Neuronal stem cell (in vitro differentiated cells): ENCODE results near the gene VAT1.
"Not testable (repeated sequence)": the region's sequence is repeated elsewhere in the genome, so short reads cannot be mapped to it uniquely, and the experiment has no call there.

Experiments
- DNase-seq: peaks from one replicate; pipeline ENCODE4 v3.0.0-alpha.2; 2013; ENCODE audit warnings: low spot score
- H2AFZ ChIP-seq: one replicate; pipeline ENCODE4 v1.6.1; 2013; ENCODE audit warnings: mild to moderate bottlenecking, low read length, inconsistent platforms
- H2AK5ac ChIP-seq: 2 replicates; pipeline ENCODE4 v1.6.1; 2013; ENCODE audit warnings: low read depth, mild to moderate bottlenecking, inconsistent platforms, low read length, moderate library complexity, mixed read lengths
- H2BK120ac ChIP-seq: 2 replicates; pipeline ENCODE4 v1.6.1; 2013; ENCODE audit warnings: low read depth, mild to moderate bottlenecking, inconsistent platforms, low read length, moderate library complexity, mixed read lengths
- H2BK12ac ChIP-seq: one replicate; pipeline ENCODE4 v1.6.1; 2013; ENCODE audit warnings: low read length, inconsistent platforms
- H2BK15ac ChIP-seq: 2 replicates; pipeline ENCODE4 v1.6.1; 2013; ENCODE audit warnings: mild to moderate bottlenecking, low read length, inconsistent platforms, mixed read lengths
- H2BK5ac ChIP-seq: one replicate; pipeline ENCODE4 v1.6.1; 2013; ENCODE audit warnings: inconsistent platforms, mild to moderate bottlenecking, low read length, moderate library complexity
- H3K14ac ChIP-seq: one replicate; pipeline ENCODE4 v1.6.1; 2013; ENCODE audit warnings: low read length, inconsistent platforms
- H3K18ac ChIP-seq: 2 replicates; pipeline ENCODE4 v1.6.1; 2013; ENCODE audit warnings: low read length, inconsistent platforms
- H3K23ac ChIP-seq: 2 replicates; pipeline ENCODE4 v1.6.1; 2013; ENCODE audit warnings: low read depth, mild to moderate bottlenecking, mixed read lengths, low read length, inconsistent platforms; ENCODE audit not compliant: poor library complexity
- H3K27ac ChIP-seq: replicated peaks from 3 replicates; pipeline ENCODE4 v1.5.1; 2013; ENCODE audit warnings: low read length, inconsistent platforms
- H3K27me3 ChIP-seq, 3 experiments: 2 replicates each; pipeline ENCODE4 v1.6.1; 2013; ENCODE audit warnings: low read length in 3 of 3, mild to moderate bottlenecking in 2 of 3, inconsistent platforms in 1 of 3, low read depth in 1 of 3, mixed read lengths in 1 of 3, moderate library complexity in 1 of 3; ENCODE audit not compliant: control insufficient read depth in 3 of 3, insufficient read depth in 3 of 3
- H3K36me3 ChIP-seq, 2 donors: replicated peaks in 1 of 2; 2 replicates each; pipeline ENCODE4 v1.6.1; 2013; ENCODE audit warnings: low read length in 2 of 2; ENCODE audit not compliant: control insufficient read depth in 2 of 2, insufficient read depth in 2 of 2
- H3K4ac ChIP-seq: 2 replicates; pipeline ENCODE4 v1.6.1; 2013; ENCODE audit warnings: inconsistent platforms, mild to moderate bottlenecking, low read length, moderate library complexity
- H3K4me1 ChIP-seq, 2 donors: 1 replicate in 1 of 2; 2 replicates in 1 of 2; pipeline ENCODE4 v1.6.1; 2013; ENCODE audit warnings: low read length in 2 of 2, low read depth in 1 of 2; ENCODE audit not compliant: control insufficient read depth in 2 of 2, insufficient read depth in 1 of 2
- H3K4me2 ChIP-seq: one replicate; pipeline ENCODE4 v1.6.1; 2013; ENCODE audit warnings: mild to moderate bottlenecking, low read length, inconsistent platforms; ENCODE audit not compliant: insufficient read depth, poor library complexity, severe bottlenecking
- H3K4me3 ChIP-seq, 2 donors: 2 replicates each; pipeline ENCODE4 v1.5.1; 2013; ENCODE audit warnings: low read length in 2 of 2, mild to moderate bottlenecking in 2 of 2, inconsistent platforms in 1 of 2, moderate library complexity in 1 of 2
- H3K79me1 ChIP-seq: one replicate; pipeline ENCODE4 v1.6.1; 2013; ENCODE audit warnings: low read depth, mild to moderate bottlenecking, inconsistent platforms, low read length, moderate library complexity
- H3K9ac ChIP-seq: one replicate; pipeline ENCODE4 v1.6.1; 2013; ENCODE audit warnings: mild to moderate bottlenecking, low read depth, low read length, inconsistent platforms; ENCODE audit not compliant: poor library complexity
- H3K9me3 ChIP-seq, 2 donors: replicated peaks in 1 of 2; 2 replicates each; pipeline versions ENCODE3 to v1.6.1; 2013; ENCODE audit warnings: low read length in 2 of 2, mild to moderate bottlenecking in 2 of 2, inconsistent platforms in 1 of 2, low read depth in 1 of 2, mixed read lengths in 1 of 2, moderate library complexity in 1 of 2; ENCODE audit not compliant: control insufficient read depth in 2 of 2, insufficient read depth in 1 of 2
- H4K8ac ChIP-seq: one replicate; pipeline ENCODE4 v1.6.1; 2013; ENCODE audit warnings: low read depth, mild to moderate bottlenecking, inconsistent platforms, low read length, moderate library complexity
- H4K91ac ChIP-seq: one replicate; pipeline ENCODE4 v1.6.1; 2013; ENCODE audit warnings: low read length, low read depth, mild to moderate bottlenecking, inconsistent platforms; ENCODE audit not compliant: poor library complexity
- whole genome bisulfite sequencing, 2 donors: extraction: QIAGEN DNeasy Blood & Tissue Kit; methylation state at CpG; one replicate each; pipeline ENCODE4 v1.1.7; 2013; ENCODE audit warnings: missing lambda C conversion rate in 2 of 2, mixed read lengths in 1 of 2; ENCODE audit not compliant: insufficient read length in 2 of 2, insufficient replicate concordance in 1 of 2; ENCODE audit errors: extremely low coverage in 2 of 2; 5-methylcytosine and 5-hydroxymethylcytosine counted together

VAT1 gene

GRCh38 chr17:42975701-42976100, 46.5 kb downstream of the VAT1 start:
- H3K4me1 ChIP-seq, DNase-seq, H2BK5ac ChIP-seq, H3K9me3 ChIP-seq, H2AK5ac ChIP-seq, H3K4me3 ChIP-seq, H3K4ac ChIP-seq, H3K4me2 ChIP-seq, H3K23ac ChIP-seq, H3K79me1 ChIP-seq, H2BK12ac ChIP-seq, H2BK120ac ChIP-seq, H4K91ac ChIP-seq, H2BK15ac ChIP-seq, H2AFZ ChIP-seq, H3K27ac ChIP-seq, H3K36me3 ChIP-seq, H3K27me3 ChIP-seq, H3K9ac ChIP-seq, H3K18ac ChIP-seq, H4K8ac ChIP-seq, H3K14ac ChIP-seq: not testable (repeated sequence)
- WGBS, 2 donors = no CpG with 5 or more reads among the region's 16 CpGs

GRCh38 chr17:42975265-42975664, 46.9 kb downstream of the VAT1 start:
- no peaks in the 10 kb centered on the region for H3K27me3 ChIP-seq
- no peak overlapping the region for H2BK120ac ChIP-seq
- H4K91ac ChIP-seq = no peak overlapping the region
- no peak overlapping the region for H2AFZ ChIP-seq
- H4K8ac ChIP-seq = no peak overlapping the region
- H3K4me2 ChIP-seq = no peak overlapping the region
- no peak overlapping the region for H3K4me3 ChIP-seq
- H2BK15ac ChIP-seq = no peak overlapping the region
- no peak overlapping the region for H3K23ac ChIP-seq
- H3K9me3 ChIP-seq = peaks cover 0 to 3% of the 10 kb centered on the region in 2 donors
- H3K27ac ChIP-seq = no peak overlapping the region
- DNase-seq = no peak
- H3K18ac ChIP-seq = no peak overlapping the region
- no peak overlapping the region for H3K14ac ChIP-seq
- H2BK5ac ChIP-seq = no peak overlapping the region
- H3K9ac ChIP-seq = no peak overlapping the region
- H3K4me1 ChIP-seq = peaks cover 0 to 5% of the 10 kb centered on the region in 2 donors
- H3K79me1 ChIP-seq = no peaks in the 10 kb centered on the region
- H3K36me3 ChIP-seq = no peaks in the 10 kb centered on the region
- H2AK5ac ChIP-seq = no peak overlapping the region
- no peak overlapping the region for H2BK12ac ChIP-seq
- WGBS, 2 donors = no CpG with 5 or more reads among the region's 2 CpGs
- no peak overlapping the region for H3K4ac ChIP-seq

GRCh38 chr17:42973323-42973722, 48.9 kb downstream of the VAT1 start:
- H2BK120ac ChIP-seq, H2AFZ ChIP-seq, H4K8ac ChIP-seq, H3K4me1 ChIP-seq, H2BK5ac ChIP-seq, H3K4me3 ChIP-seq, H3K4me2 ChIP-seq, H3K23ac ChIP-seq, H3K36me3 ChIP-seq, H2BK15ac ChIP-seq, H3K9me3 ChIP-seq, H3K79me1 ChIP-seq, H3K27me3 ChIP-seq, H3K4ac ChIP-seq, H3K9ac ChIP-seq, H2BK12ac ChIP-seq, H3K27ac ChIP-seq, H3K14ac ChIP-seq, H2AK5ac ChIP-seq, H3K18ac ChIP-seq, H4K91ac ChIP-seq, DNase-seq: not testable (repeated sequence)
- no CpG with 5 or more reads among the region's 18 CpGs for WGBS, 2 donors

- Histone ChIP-seq H3K4ac (no peak overlapping the region), H2BK120ac (no peak overlapping the region), H2BK12ac (no peak overlapping the region), H4K8ac (no peak overlapping the region), H3K79me1 (no peaks in the 10 kb centered on the region), H3K18ac (no peak overlapping the region), H3K36me3 (no peaks in the 10 kb centered on the region), H3K4me2 (no peak overlapping the region), H3K27ac (no peak overlapping the region), H3K23ac (no peak overlapping the region), H3K9me3 (no peaks in the 10 kb centered on the region), H3K27me3 (no peaks in the 10 kb centered on the region), H3K4me1 (peaks cover 0 to 2% of the 10 kb centered on the region in 2 donors), H3K9ac (no peak overlapping the region), H2BK15ac (no peak overlapping the region), H2AFZ (no peak overlapping the region), H2BK5ac (no peak overlapping the region), H2AK5ac (no peak overlapping the region), H3K14ac (no peak overlapping the region), H3K4me3 (no peak overlapping the region), H4K91ac (no peak overlapping the region)
- no CpG with 5 or more reads among the region's 5 CpGs for WGBS, 2 donors
- no peak for DNase-seq
These were observed 50.6 kb downstream of the VAT1 start for GRCh38 chr17:42971589-42971988.
